Measurements from ENCODE around the gene GPX2.
A peak's percentile ranks its signal among the peaks of the same experiment; 100 is the strongest.

Gene GPX2

DNA sequence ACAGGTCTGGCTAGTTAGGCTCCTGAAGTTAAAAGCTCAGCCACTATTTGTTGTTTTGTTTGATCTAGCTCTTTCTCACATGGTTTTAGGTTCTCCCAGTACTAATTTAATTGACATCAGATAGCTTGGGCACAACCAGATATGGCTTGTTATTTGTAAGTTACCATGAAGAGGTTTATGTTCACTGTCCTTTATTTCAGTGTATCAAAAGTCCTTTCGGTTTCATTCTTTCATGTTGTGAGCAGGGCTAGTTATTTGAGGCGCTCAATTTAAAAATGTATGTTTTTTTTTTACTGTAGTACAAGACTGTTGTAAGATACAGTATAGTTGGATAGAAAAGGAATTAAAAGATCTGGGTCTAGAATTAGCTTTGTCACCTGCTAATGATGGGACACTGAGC lies 7.0 kb downstream of the GPX2 start:
- peaks cover 12% of the 10 kb centered on the region for H3K79me2 ChIP-seq (ENCODE audit: low read length)
- H3K4me3 ChIP-seq (ENCODE audit: low read length): no peak overlapping the region
- no peaks in the 10 kb centered on the region for H3K27me3 ChIP-seq (replicated peaks; ENCODE audit: insufficient read depth, low read length)
- DNase-seq: peak; percentile 23
- H3K9ac ChIP-seq (ENCODE audit: low read length): no peak overlapping the region
- no peaks in the 10 kb centered on the region for H3K9me2 ChIP-seq (replicated peaks; ENCODE audit: insufficient read depth, low read length)
- H3K4me2 ChIP-seq (ENCODE audit: low read depth, low read length): peak overlapping the region; percentile 32; the same call in 1 of the 2 replicates
- no peak overlapping the region for H2AFZ ChIP-seq (ENCODE audit: low read length)
- peaks cover 11% of the 10 kb centered on the region; the same call in 1 of the 2 replicates for H3F3A ChIP-seq (ENCODE audit: insufficient read depth, low read length)
- H3K36me3 ChIP-seq (replicated peaks; ENCODE audit: insufficient read depth, low read length): no peaks in the 10 kb centered on the region; the same call in 1 of the 2 replicates
- H4K20me1 ChIP-seq (ENCODE audit: insufficient read depth, low read length): no peaks in the 10 kb centered on the region
- no peak overlapping the region for H3K27ac ChIP-seq (ENCODE audit: low read length)
- H3K4me1 ChIP-seq (ENCODE audit: low read length): peaks cover 25% of the 10 kb centered on the region
- TF ChIP-seq, protein P1, sequence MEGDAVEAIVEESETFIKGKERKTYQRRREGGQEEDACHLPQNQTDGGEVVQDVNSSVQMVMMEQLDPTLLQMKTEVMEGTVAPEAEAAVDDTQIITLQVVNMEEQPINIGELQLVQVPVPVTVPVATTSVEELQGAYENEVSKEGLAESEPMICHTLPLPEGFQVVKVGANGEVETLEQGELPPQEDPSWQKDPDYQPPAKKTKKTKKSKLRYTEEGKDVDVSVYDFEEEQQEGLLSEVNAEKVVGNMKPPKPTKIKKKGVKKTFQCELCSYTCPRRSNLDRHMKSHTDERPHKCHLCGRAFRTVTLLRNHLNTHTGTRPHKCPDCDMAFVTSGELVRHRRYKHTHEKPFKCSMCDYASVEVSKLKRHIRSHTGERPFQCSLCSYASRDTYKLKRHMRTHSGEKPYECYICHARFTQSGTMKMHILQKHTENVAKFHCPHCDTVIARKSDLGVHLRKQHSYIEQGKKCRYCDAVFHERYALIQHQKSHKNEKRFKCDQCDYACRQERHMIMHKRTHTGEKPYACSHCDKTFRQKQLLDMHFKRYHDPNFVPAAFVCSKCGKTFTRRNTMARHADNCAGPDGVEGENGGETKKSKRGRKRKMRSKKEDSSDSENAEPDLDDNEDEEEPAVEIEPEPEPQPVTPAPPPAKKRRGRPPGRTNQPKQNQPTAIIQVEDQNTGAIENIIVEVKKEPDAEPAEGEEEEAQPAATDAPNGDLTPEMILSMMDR (IDR thresholded peaks at IDR 0.05; ENCODE audit: low read length): no peak
- TF ChIP-seq EZH2phosphoT487 (IDR thresholded peaks at IDR 0.05; ENCODE audit: low read length) (no peak), EZH2 (optimal IDR thresholded peaks at IDR 0.05; ENCODE audit: low read depth, low read length) (no peak)
- H3K9me3 ChIP-seq (replicated peaks; ENCODE audit: insufficient read depth, low read length): no peaks in the 10 kb centered on the region

DNA sequence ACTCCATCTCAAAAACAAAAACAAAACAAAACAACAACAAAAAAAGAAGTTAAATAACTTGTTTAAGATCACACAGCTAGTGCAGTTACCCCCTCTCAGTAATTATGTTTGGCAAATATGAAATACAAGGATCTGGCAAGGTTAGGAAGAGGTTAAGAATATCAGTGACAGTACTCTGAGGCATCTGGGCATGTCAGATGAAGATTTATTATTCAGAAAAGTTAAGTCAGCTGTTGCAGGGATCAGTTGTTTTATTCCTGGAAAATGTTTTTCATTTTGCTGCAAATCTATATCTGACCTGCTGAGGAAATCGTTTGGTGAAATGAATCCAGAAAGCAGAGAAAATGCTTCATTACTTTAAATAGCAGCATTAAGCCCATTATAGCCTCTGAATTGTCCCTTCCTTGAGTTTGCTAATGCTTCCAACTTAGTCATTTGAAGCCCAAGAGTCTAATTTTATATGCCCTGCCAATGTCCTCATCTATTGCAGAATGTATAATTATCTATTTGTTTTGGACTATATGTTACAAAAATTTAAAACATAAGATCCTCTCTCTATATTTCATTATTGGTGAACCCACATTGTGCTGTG lies 8.1 kb downstream of the GPX2 start:
- peaks cover 18% of the 10 kb centered on the region for H3K79me2 ChIP-seq (ENCODE audit: low read length)
- H3K9me3 ChIP-seq (replicated peaks; ENCODE audit: insufficient read depth, low read length): no peaks in the 10 kb centered on the region
- H4K20me1 ChIP-seq (ENCODE audit: insufficient read depth, low read length): no peaks in the 10 kb centered on the region
- H3K4me2 ChIP-seq (ENCODE audit: low read depth, low read length): no peak overlapping the region
- H3K27ac ChIP-seq (ENCODE audit: low read length): no peak overlapping the region
- H2AFZ ChIP-seq (ENCODE audit: low read length): no peak overlapping the region
- peaks cover 11% of the 10 kb centered on the region; the same call in 1 of the 2 replicates for H3F3A ChIP-seq (ENCODE audit: insufficient read depth, low read length)
- peaks cover 31% of the 10 kb centered on the region for H3K4me1 ChIP-seq (ENCODE audit: low read length)
- H3K27me3 ChIP-seq (replicated peaks; ENCODE audit: insufficient read depth, low read length): no peaks in the 10 kb centered on the region
- H3K9me2 ChIP-seq (replicated peaks; ENCODE audit: insufficient read depth, low read length): no peaks in the 10 kb centered on the region
- no peaks in the 10 kb centered on the region; the same call in 1 of the 2 replicates for H3K36me3 ChIP-seq (replicated peaks; ENCODE audit: insufficient read depth, low read length)
- H3K4me3 ChIP-seq (ENCODE audit: low read length): no peak overlapping the region
- DNase-seq: no peak
- H3K9ac ChIP-seq (ENCODE audit: low read length): no peak overlapping the region
- TF ChIP-seq, protein P1 (IDR thresholded peaks at IDR 0.05; ENCODE audit: low read length): no peak
- TF ChIP-seq EZH2 (optimal IDR thresholded peaks at IDR 0.05; ENCODE audit: low read depth, low read length): no peak
- no peak for TF ChIP-seq EZH2phosphoT487 (IDR thresholded peaks at IDR 0.05; ENCODE audit: low read length)

DNA sequence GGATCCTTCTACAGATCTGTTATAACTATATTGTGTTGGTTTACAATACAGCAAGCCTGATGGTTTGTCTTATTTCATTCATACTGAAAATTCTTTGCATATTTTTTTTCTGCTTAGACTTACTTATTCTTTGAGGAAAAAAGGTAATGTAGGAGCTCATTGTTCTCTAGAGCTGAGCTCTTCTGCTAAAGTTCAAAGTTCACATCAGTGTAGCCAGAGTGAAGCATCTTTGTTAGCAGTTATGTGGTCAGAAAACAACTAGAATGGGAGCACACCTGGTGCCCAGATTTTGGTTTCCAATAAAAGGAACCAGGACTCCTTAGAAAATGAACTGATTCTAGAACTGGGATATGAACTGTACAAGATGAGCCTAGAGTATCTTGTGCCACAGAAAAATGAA lies 10.3 kb downstream of the GPX2 start:
- DNase-seq: no peak
- no peaks in the 10 kb centered on the region for H3K9me3 ChIP-seq (replicated peaks; ENCODE audit: insufficient read depth, low read length)
- no peak overlapping the region for H3K4me2 ChIP-seq (ENCODE audit: low read depth, low read length)
- no peaks in the 10 kb centered on the region for H3K27me3 ChIP-seq (replicated peaks; ENCODE audit: insufficient read depth, low read length)
- TF ChIP-seq EZH2 (optimal IDR thresholded peaks at IDR 0.05; ENCODE audit: low read depth, low read length) (no peak), EZH2phosphoT487 (IDR thresholded peaks at IDR 0.05; ENCODE audit: low read length) (no peak)
- TF ChIP-seq, protein P1 (IDR thresholded peaks at IDR 0.05; ENCODE audit: low read length): no peak
- H3K36me3 ChIP-seq (replicated peaks; ENCODE audit: insufficient read depth, low read length): no peaks in the 10 kb centered on the region; the same call in 1 of the 2 replicates
- no peak overlapping the region for H3K4me3 ChIP-seq (ENCODE audit: low read length)
- peaks cover 39% of the 10 kb centered on the region for H3K4me1 ChIP-seq (ENCODE audit: low read length)
- H3K9ac ChIP-seq (ENCODE audit: low read length): no peak overlapping the region
- H3K9me2 ChIP-seq (replicated peaks; ENCODE audit: insufficient read depth, low read length): no peaks in the 10 kb centered on the region
- no peak overlapping the region for H3K27ac ChIP-seq (ENCODE audit: low read length)
- peaks cover 11% of the 10 kb centered on the region for H3K79me2 ChIP-seq (ENCODE audit: low read length)
- no peaks in the 10 kb centered on the region for H4K20me1 ChIP-seq (ENCODE audit: insufficient read depth, low read length)
- no peak overlapping the region for H2AFZ ChIP-seq (ENCODE audit: low read length)
- peaks cover 21% of the 10 kb centered on the region for H3F3A ChIP-seq (ENCODE audit: insufficient read depth, low read length)

Data from MM.1S (cell line).